Thyroid gland (tissue), 4 donors: Measurements from ENCODE around the gene PNKD.

ENCODE experiments used
- POLR2A ChIP-seq, 2 donors: fragments of 450-650 bp; IDR thresholded peaks; one replicate each; pipeline ENCODE4 v1.6.1; 2017; ENCODE audit warnings: antibody characterized with exemption in 2 of 2, mild to moderate bottlenecking in 2 of 2, moderate library complexity in 1 of 2
- TF ChIP-seq, protein P1 (sequence below), 6 experiments: fragments of 200-600 bp in 3 of 6; fragments of 450-650 bp in 3 of 6; sonication (generic) in 3 of 6; IDR thresholded peaks; one replicate each; pipeline ENCODE4 v1.5.1; 2016 to 2019; ENCODE audit warnings: antibody characterized with exemption in 6 of 6, mild to moderate bottlenecking in 2 of 6, inconsistent platforms in 1 of 6, moderate library complexity in 1 of 6

- peak in 1 of 2 donors; percentile 18 for TF ChIP-seq POLR2A (IDR thresholded peaks at IDR 0.05)
- TF ChIP-seq, protein P1, sequence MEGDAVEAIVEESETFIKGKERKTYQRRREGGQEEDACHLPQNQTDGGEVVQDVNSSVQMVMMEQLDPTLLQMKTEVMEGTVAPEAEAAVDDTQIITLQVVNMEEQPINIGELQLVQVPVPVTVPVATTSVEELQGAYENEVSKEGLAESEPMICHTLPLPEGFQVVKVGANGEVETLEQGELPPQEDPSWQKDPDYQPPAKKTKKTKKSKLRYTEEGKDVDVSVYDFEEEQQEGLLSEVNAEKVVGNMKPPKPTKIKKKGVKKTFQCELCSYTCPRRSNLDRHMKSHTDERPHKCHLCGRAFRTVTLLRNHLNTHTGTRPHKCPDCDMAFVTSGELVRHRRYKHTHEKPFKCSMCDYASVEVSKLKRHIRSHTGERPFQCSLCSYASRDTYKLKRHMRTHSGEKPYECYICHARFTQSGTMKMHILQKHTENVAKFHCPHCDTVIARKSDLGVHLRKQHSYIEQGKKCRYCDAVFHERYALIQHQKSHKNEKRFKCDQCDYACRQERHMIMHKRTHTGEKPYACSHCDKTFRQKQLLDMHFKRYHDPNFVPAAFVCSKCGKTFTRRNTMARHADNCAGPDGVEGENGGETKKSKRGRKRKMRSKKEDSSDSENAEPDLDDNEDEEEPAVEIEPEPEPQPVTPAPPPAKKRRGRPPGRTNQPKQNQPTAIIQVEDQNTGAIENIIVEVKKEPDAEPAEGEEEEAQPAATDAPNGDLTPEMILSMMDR (IDR thresholded peaks at IDR 0.05) = no peak
Measured at GRCh38 chr2:218323526-218324472, 53.5 kb downstream of the PNKD start.
